Effector CD8-positive, alpha-beta T cell (primary cell): ENCODE results near the gene LRRC8C.

Experiments
- DNase-seq: peaks from one replicate; lab custom pipeline; 2025; lab: John Stamatoyannopoulos, UW

Gene LRRC8C

GRCh38 chr1:89671775-89672488 lies 39.0 kb downstream of the LRRC8C start:
- no peak for DNase-seq

- DNase-seq = no peak
These were observed 39.7 kb downstream of the LRRC8C start for GRCh38 chr1:89672489-89673183.

GRCh38 chr1:89673251-89673650 lies 40.3 kb downstream of the LRRC8C start:
- no peak for DNase-seq

GRCh38 chr1:89675677-89676076 lies 42.8 kb downstream of the LRRC8C start:
- no peak for DNase-seq

- no peak for DNase-seq
These were observed 48.3 kb downstream of the LRRC8C start for GRCh38 chr1:89681045-89681729.

- DNase-seq = no peak
These were observed 49.7 kb downstream of the LRRC8C start for GRCh38 chr1:89682611-89683010.

- DNase-seq = no peak
These were observed 52.5 kb downstream of the LRRC8C start for GRCh38 chr1:89685461-89685860.

GRCh38 chr1:89686520-89686919 lies 53.6 kb downstream of the LRRC8C start:
- DNase-seq = no peak

GRCh38 chr1:89687254-89687653 lies 54.3 kb downstream of the LRRC8C start:
- no peak for DNase-seq

- no peak for DNase-seq
These were observed 55.7 kb downstream of the LRRC8C start for GRCh38 chr1:89688607-89689006.

- no peak for DNase-seq
These were observed 56.3 kb downstream of the LRRC8C start for GRCh38 chr1:89689234-89689633.

GRCh38 chr1:89690595-89690994 lies 57.7 kb downstream of the LRRC8C start:
- no peak for DNase-seq

GRCh38 chr1:89692601-89693521 lies 59.9 kb downstream of the LRRC8C start:
- no peak for DNase-seq

GRCh38 chr1:89695847-89696246 lies 62.9 kb downstream of the LRRC8C start:
- no peak for DNase-seq

- DNase-seq = no peak
These were observed 64.5 kb downstream of the LRRC8C start for GRCh38 chr1:89697383-89697782.

GRCh38 chr1:89698020-89698560 lies 65.2 kb downstream of the LRRC8C start:
- no peak for DNase-seq

- no peak for DNase-seq
These were observed 65.7 kb downstream of the LRRC8C start for GRCh38 chr1:89698624-89699023.

GRCh38 chr1:89699451-89699986 lies 66.6 kb downstream of the LRRC8C start:
- DNase-seq = no peak

- no peak for DNase-seq
These were observed 68.9 kb downstream of the LRRC8C start for GRCh38 chr1:89701746-89702241.

GRCh38 chr1:89702520-89703045 lies 69.7 kb downstream of the LRRC8C start:
- no peak for DNase-seq

- no peak for DNase-seq
These were observed 70.5 kb downstream of the LRRC8C start for GRCh38 chr1:89703469-89703868.
